ENCODE data around the gene NUB1.

GRCh38 chr7:151301471-151302462 lies 39.8 kb upstream of the NUB1 start:
- no peak for TF ChIP-seq CTCF (IDR thresholded peaks at IDR 0.05)
- TF ChIP-seq POLR2A (IDR thresholded peaks at IDR 0.05) = no peak
